GM12801 (cell line): ENCODE measurements around the gene AP5Z1.

Source experiments
- CTCF ChIP-seq: IDR thresholded peaks from one replicate; pipeline ENCODE4 v1.5.1; 2011; ENCODE audit warnings: control low read depth; ENCODE audit not compliant: insufficient read length; ENCODE audit errors: extremely low read depth

Gene AP5Z1

GRCh38 chr7:4835398-4836205 is 60.2 kb downstream of the AP5Z1 start:
- TF ChIP-seq CTCF, result no peak

GRCh38 chr7:4836206-4836661 is 60.8 kb downstream of the AP5Z1 start:
- no peak for TF ChIP-seq CTCF

GRCh38 chr7:4837041-4837802 is 61.8 kb downstream of the AP5Z1 start:
- TF ChIP-seq CTCF, result no peak

GRCh38 chr7:4837803-4838625 is 62.6 kb downstream of the AP5Z1 start:
- no peak for TF ChIP-seq CTCF

GRCh38 chr7:4838626-4839334 is 63.4 kb downstream of the AP5Z1 start:
- no peak for TF ChIP-seq CTCF

DNA sequence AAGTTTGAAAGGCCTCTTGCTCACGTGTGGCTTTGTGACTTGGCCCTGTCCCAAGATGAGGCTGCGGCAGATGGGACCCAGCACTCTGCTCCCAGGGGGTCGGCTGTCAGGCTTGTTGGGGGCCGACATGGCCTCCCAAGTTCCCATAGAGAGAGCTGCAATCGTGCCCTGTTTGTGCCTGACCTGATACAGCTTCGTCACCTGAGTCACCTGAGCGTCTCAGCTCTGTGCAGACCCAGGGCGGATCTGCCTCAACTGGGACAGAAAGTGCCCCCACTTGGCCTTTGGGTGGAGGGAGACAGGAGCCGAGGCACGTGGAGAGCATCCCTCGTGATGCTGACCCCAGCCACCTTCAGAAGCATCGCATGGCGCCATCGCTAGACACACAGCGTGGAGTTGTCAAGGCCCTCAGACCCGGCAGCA is 64.7 kb downstream of the AP5Z1 start:
- no peak for TF ChIP-seq CTCF
